Kidney (tissue), 14 donors: Measurements from ENCODE around the gene KLHL7. TPM values are rescaled to one million over a fixed set of nuclear protein-coding genes. Genes with fewer than 3 reads are reported as not detected.

Experiments used
- DNase-seq, 5 donors: peaks; one replicate each; pipeline ENCODE4 v3.0.0-alpha.2; 2013 to 2020
- FAIRE-seq: peaks from 2 replicates; lab custom pipeline; 2012; peaks lifted over from hg19 to GRCh38; lab: Jason Lieb, UNC
- H3K27ac ChIP-seq, 2 donors: one replicate each; pipeline ENCODE4 v1.7.0; 2013; ENCODE audit warnings: low read depth in 2 of 2, low read length in 2 of 2, inconsistent platforms in 1 of 2
- H3K27me3 ChIP-seq: one replicate; pipeline ENCODE4 v1.7.1; 2013; ENCODE audit warnings: low read length, inconsistent platforms; ENCODE audit not compliant: control insufficient read depth, insufficient read depth
- H3K36me3 ChIP-seq, 3 donors: one replicate each; pipeline versions ENCODE4 v1.7.0 to v1.7.1; 2013; ENCODE audit warnings: low read length in 3 of 3, control low read depth in 1 of 3, inconsistent platforms in 1 of 3; ENCODE audit not compliant: insufficient read depth in 3 of 3, control insufficient read depth in 2 of 3
- H3K4me1 ChIP-seq, 3 donors: one replicate each; pipeline versions ENCODE4 v1.7.0 to v1.7.1; 2013; ENCODE audit warnings: low read length in 3 of 3, inconsistent platforms in 1 of 3, low read depth in 1 of 3; ENCODE audit not compliant: control insufficient read depth in 2 of 3, insufficient read depth in 2 of 3
- H3K4me3 ChIP-seq, 3 donors: one replicate each; pipeline versions ENCODE4 v1.7.0 to v1.8.1; 2013; ENCODE audit warnings: low read length in 3 of 3, control low read depth in 1 of 3, inconsistent platforms in 1 of 3
- H3K9ac ChIP-seq, 3 donors: one replicate each; pipeline versions ENCODE4 v1.7.0 to v1.7.1; 2013; ENCODE audit warnings: low read length in 3 of 3, control low read depth in 1 of 3, inconsistent platforms in 1 of 3
- H3K9me3 ChIP-seq, 3 donors: one replicate each; pipeline versions ENCODE4 v1.7.0 to v1.7.1; 2013; ENCODE audit warnings: low read length in 3 of 3, control low read depth in 1 of 3, inconsistent platforms in 1 of 3; ENCODE audit not compliant: control insufficient read depth in 2 of 3, insufficient read depth in 1 of 3
- intact Hi-C: fragments of 100-400 bp; cut with DNase I; formaldehyde crosslinking; loops from one replicate; pipeline ENCODE4 v1.11.1; 2022
- polyA plus RNA-seq: library from polyadenylated mRNA; stranded (reverse); fragments of 350-450 nt; fragmentation: Illumina TruSeq; extraction: RNeasy Lipid Tissue Mini Kit (QIAGEN cat#74804); gene quantifications from one replicate; pipeline ENCODE4 v1.2.3, GENCODE V29; 2014; ENCODE audit warnings: low read depth, low replicate concordance; ENCODE audit not compliant: insufficient read depth
- total RNA-seq: library from RNA; stranded (reverse); fragmentation: NEBNext Ultra II Directional; extraction: Animal tissue kit (Norgen Biotek cat#: 25700); gene quantifications from one replicate; pipeline ENCODE4 v1.2.1, GENCODE V29; 2021
- TF ChIP-seq, protein P1 (sequence below): IDR thresholded peaks from 3 replicates; pipeline ENCODE4 v1.5.1; 2012; ENCODE audit warnings: mild to moderate bottlenecking, moderate library complexity, borderline replicate concordance; ENCODE audit not compliant: insufficient read depth; ENCODE audit errors: extremely low read depth
- donor health status: control.
- donor health status: control.
- donor health status: control.
- donor health status: control.
- donor health status: control.
- donor health status: DM: yes; HTN: yes; CAD: no.
- donor health status: Normal renal cell carcinoma (clear cell type).

The KLHL7 gene
- total and polyA plus RNA-seq, 2 donors from 2014 or later = 13.3 to 20.6 TPM

DNA sequence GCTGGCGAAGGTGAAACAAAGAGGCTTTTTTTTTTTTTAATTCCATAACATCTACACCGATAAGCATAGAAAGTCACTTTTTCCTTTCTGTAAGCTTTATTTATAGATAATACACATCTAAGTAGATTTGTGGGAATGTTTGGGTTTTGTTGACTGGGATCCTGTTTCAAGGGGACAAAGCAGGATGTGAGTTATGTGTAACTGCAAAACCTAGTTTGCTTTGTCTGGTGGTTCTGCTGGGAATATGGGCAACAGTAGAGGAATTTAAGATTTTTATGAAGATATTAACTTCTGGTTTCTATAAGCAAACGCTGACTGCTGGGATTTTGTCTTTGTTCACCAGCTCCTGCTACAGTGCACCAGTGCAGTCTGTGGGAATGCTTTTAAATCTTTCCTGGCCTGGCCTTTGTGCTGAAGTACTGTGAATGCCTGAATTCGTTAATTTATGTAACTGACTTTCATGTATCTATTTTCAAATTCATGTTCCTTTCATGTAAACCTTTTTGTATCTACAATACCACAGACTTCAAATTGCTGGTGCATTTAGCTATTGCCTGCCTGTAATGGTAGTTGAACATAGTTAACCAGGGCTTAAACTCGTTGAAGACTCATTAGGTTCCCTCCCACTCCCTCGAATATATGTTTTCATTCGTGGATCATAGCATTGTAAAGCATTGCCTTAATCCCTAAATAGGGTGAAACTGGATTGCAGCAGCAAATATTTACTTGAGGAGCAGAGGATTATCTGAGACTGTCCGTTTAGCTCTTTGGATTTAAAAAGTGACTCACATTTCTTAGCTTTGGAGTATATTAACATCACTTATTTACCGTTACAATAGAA lies 1.5 kb downstream of the KLHL7 start:
- peak in 3 of 5 donors; percentile 24 to 57 (median 43) for DNase-seq
- FAIRE-seq = no peak
- Histone ChIP-seq H3K4me1 (peaks cover 4 to 14% (median 11%) of the 10 kb centered on the region in 3 donors), H3K27ac (no peak overlapping the region), H3K9me3 (peaks cover 0 to 3% (median 0%) of the 10 kb centered on the region in 3 donors), H3K9ac (peak overlapping the region; percentile 83 to 94 (median 90)), H3K36me3 (no peaks in the 10 kb centered on the region), H3K27me3 (no peaks in the 10 kb centered on the region), H3K4me3 (peak overlapping the region; percentile 86 to 98 (median 96))
- TF ChIP-seq, protein P1, sequence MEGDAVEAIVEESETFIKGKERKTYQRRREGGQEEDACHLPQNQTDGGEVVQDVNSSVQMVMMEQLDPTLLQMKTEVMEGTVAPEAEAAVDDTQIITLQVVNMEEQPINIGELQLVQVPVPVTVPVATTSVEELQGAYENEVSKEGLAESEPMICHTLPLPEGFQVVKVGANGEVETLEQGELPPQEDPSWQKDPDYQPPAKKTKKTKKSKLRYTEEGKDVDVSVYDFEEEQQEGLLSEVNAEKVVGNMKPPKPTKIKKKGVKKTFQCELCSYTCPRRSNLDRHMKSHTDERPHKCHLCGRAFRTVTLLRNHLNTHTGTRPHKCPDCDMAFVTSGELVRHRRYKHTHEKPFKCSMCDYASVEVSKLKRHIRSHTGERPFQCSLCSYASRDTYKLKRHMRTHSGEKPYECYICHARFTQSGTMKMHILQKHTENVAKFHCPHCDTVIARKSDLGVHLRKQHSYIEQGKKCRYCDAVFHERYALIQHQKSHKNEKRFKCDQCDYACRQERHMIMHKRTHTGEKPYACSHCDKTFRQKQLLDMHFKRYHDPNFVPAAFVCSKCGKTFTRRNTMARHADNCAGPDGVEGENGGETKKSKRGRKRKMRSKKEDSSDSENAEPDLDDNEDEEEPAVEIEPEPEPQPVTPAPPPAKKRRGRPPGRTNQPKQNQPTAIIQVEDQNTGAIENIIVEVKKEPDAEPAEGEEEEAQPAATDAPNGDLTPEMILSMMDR = no peak
- intact Hi-C loops = no loop called here

DNA sequence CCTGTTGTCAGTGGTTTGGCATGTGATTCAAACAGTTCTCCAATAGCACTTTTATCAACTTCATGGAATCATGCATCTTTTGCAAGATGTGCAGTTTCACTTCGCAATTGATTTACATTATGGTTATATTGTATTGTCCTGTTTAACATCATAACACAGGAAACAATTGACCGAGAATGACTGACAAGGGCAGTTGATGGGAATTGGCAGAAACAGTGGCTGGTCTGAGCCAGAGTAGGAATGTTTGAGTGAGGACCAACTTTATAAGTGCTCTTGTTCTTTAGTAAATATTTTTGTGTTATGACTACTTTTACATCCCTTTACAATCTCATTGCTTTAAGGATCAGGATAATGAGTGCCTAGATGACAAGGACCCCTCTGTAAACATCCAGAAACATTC lies 2.2 kb downstream of the KLHL7 start:
- TF ChIP-seq, protein P1 = no peak
- Histone ChIP-seq H3K9ac (no peak overlapping the region), H3K27me3 (no peaks in the 10 kb centered on the region), H3K36me3 (no peaks in the 10 kb centered on the region), H3K4me1 (peaks cover 4 to 14% (median 11%) of the 10 kb centered on the region in 3 donors), H3K4me3 (peak overlapping the region; percentile 3 to 98 (median 96)), H3K9me3 (no peaks in the 10 kb centered on the region), H3K27ac (no peak overlapping the region)
- DNase-seq (no peak), FAIRE-seq (no peak)
- intact Hi-C loops = no loop called here

DNA sequence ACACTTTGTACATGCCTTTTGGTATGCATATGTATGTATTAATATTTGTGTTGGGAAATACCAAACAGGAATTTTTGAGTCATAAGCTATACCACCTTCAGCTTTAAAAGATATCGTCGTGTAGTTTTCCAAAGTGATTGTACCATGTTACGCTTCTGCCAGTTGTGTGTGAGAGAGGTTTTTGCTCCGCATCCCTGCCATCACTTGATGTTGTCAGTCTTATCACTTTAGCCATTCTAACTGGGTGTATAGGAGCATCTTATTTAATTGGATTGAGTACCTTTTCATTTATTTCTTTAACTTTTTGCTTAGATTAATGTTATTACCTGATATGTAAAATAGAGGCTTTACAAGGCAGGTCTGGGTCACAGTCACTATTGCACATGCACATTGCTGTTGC lies 3.4 kb downstream of the KLHL7 start:
- FAIRE-seq = no peak
- intact Hi-C loops = no loop called here

More for the DNA sequence above, 3.4 kb downstream of the KLHL7 start:
- DNase-seq = no peak
- no peaks in the 10 kb centered on the region for H3K9me3 ChIP-seq
- H3K36me3 ChIP-seq = no peaks in the 10 kb centered on the region
- no peak overlapping the region for H3K27ac ChIP-seq
- H3K4me1 ChIP-seq = peaks cover 4 to 14% (median 11%) of the 10 kb centered on the region in 3 donors
- TF ChIP-seq, protein P1 = no peak
- no peak overlapping the region for H3K9ac ChIP-seq
- H3K27me3 ChIP-seq = no peaks in the 10 kb centered on the region
- no peak overlapping the region for H3K4me3 ChIP-seq
